A673 (cell line): ENCODE measurements around the gene CADPS2.

Experiments
- CTCF ChIP-seq: fragments of 300-800, 200-600 bp; sonication (generic); conservative IDR thresholded peaks from 2 replicates; pipeline ENCODE4 v1.5.1; 2017; ENCODE audit warnings: low read depth, mild to moderate bottlenecking, antibody characterized with exemption, low read length, moderate library complexity, mixed read lengths
- EZH2 ChIP-seq: fragments of 200-600 bp; sonication (generic); IDR thresholded peaks from 2 replicates; pipeline ENCODE4 v1.6.1; 2017; ENCODE audit warnings: borderline replicate concordance, low read depth, mild to moderate bottlenecking, mixed read lengths, antibody characterized with exemption, low read length; ENCODE audit not compliant: poor library complexity, severe bottlenecking

GRCh38 chr7:122269241-122269640 lies 617.0 kb downstream of the CADPS2 start:
- TF ChIP-seq CTCF = no peak
- no peak for TF ChIP-seq EZH2
